ENCODE measurements around the gene PLS3.

The PLS3 gene

GRCh38 chrX:115560978-115561604, at the start of gene PLS3:
TSS of gene PLS3 (plus strand) at chrX:115561174. CDS start at chrX:115610251, 49,077 bp downstream.
- in situ Hi-C loops (cut with HindIII; ENCODE audit: low sequenced_read_pairs) = loop anchor here (25.0 kb wide), 1 partner anchor 199 kb away; no protein-coding TSS in a partner anchor
- DNase-seq (ENCODE audit: low read depth) = peak; percentile 53
- H3K4me3 ChIP-seq (ENCODE audit: low read depth, low read length) = peak within 1 kb of the TSS; percentile 68
- no peak for TF ChIP-seq CTCF (IDR thresholded peaks at IDR 0.05; ENCODE audit: low read depth, low read length, missing control alignments)

GRCh38 chrX:115518113-115518512, 42.9 kb upstream of the PLS3 start:
- no peak for DNase-seq (ENCODE audit: low read depth)
- in situ Hi-C loops (cut with HindIII; ENCODE audit: low sequenced_read_pairs) = no loop called here
- H3K4me3 ChIP-seq (ENCODE audit: low read depth, low read length) = no peak overlapping the region
- no peak for TF ChIP-seq CTCF (IDR thresholded peaks at IDR 0.05; ENCODE audit: low read depth, low read length, missing control alignments)

- in situ Hi-C loops (cut with HindIII; ENCODE audit: low sequenced_read_pairs) = no loop called here
- no peak overlapping the region for H3K4me3 ChIP-seq (ENCODE audit: low read depth, low read length)
- no peak for TF ChIP-seq CTCF (IDR thresholded peaks at IDR 0.05; ENCODE audit: low read depth, low read length, missing control alignments)
- no peak for DNase-seq (ENCODE audit: low read depth)
These were observed 39.2 kb upstream of the PLS3 start for GRCh38 chrX:115521741-115522140.

GRCh38 chrX:115522952-115523351, 38.0 kb upstream of the PLS3 start:
- H3K4me3 ChIP-seq (ENCODE audit: low read depth, low read length) = no peak overlapping the region
- TF ChIP-seq CTCF (IDR thresholded peaks at IDR 0.05; ENCODE audit: low read depth, low read length, missing control alignments) = no peak
- in situ Hi-C loops (cut with HindIII; ENCODE audit: low sequenced_read_pairs) = no loop called here

GRCh38 chrX:115525486-115525885, 35.5 kb upstream of the PLS3 start:
- TF ChIP-seq CTCF (IDR thresholded peaks at IDR 0.05; ENCODE audit: low read depth, low read length, missing control alignments) = no peak
- no peak overlapping the region for H3K4me3 ChIP-seq (ENCODE audit: low read depth, low read length)
- no peak for DNase-seq (ENCODE audit: low read depth)
- in situ Hi-C loops (cut with HindIII; ENCODE audit: low sequenced_read_pairs) = no loop called here

More at GRCh38 chrX:115522952-115523351, 38.0 kb upstream of the PLS3 start:
- DNase-seq (ENCODE audit: low read depth) = no peak

- no peak for TF ChIP-seq CTCF (IDR thresholded peaks at IDR 0.05; ENCODE audit: low read depth, low read length, missing control alignments)
- H3K4me3 ChIP-seq (ENCODE audit: low read depth, low read length) = no peak overlapping the region
- no peak for DNase-seq (ENCODE audit: low read depth)
- in situ Hi-C loops (cut with HindIII; ENCODE audit: low sequenced_read_pairs) = no loop called here
These were observed 29.1 kb upstream of the PLS3 start for GRCh38 chrX:115531818-115532403.

Data from astrocyte of the cerebellum (primary cell).